ENCODE data around the gene ZNF292. TPM values are rescaled to one million over a fixed set of nuclear protein-coding genes. Genes with fewer than 3 reads are reported as not detected.

The ZNF292 gene
- total and polyA plus RNA-seq, 7 donors = 3.0 to 117 (median 50.7) TPM

GRCh38 chr6:87264481-87264880 is 109.1 kb downstream of the ZNF292 start:
- H3K36me3 ChIP-seq = no peaks in the 10 kb centered on the region
- H3K9me3 ChIP-seq = no peaks in the 10 kb centered on the region
- 97 to 100% methylated on average over 2 of the region's 2 CpGs for WGBS, 2 donors
- no peak overlapping the region for H3K4me3 ChIP-seq
- no peak overlapping the region for H3K27ac ChIP-seq
- intact Hi-C loops (cut with DNase I) = no loop called here
- no peaks in the 10 kb centered on the region for H3K4me1 ChIP-seq
- no peaks in the 10 kb centered on the region for H3K27me3 ChIP-seq
- TF ChIP-seq POLR2A (IDR thresholded peaks at IDR 0.05) = no peak
- no peak for TF ChIP-seq POLR2AphosphoS5 (IDR thresholded peaks at IDR 0.05)
- TF ChIP-seq EP300 (IDR thresholded peaks at IDR 0.05) = no peak
- TF ChIP-seq, protein P1, sequence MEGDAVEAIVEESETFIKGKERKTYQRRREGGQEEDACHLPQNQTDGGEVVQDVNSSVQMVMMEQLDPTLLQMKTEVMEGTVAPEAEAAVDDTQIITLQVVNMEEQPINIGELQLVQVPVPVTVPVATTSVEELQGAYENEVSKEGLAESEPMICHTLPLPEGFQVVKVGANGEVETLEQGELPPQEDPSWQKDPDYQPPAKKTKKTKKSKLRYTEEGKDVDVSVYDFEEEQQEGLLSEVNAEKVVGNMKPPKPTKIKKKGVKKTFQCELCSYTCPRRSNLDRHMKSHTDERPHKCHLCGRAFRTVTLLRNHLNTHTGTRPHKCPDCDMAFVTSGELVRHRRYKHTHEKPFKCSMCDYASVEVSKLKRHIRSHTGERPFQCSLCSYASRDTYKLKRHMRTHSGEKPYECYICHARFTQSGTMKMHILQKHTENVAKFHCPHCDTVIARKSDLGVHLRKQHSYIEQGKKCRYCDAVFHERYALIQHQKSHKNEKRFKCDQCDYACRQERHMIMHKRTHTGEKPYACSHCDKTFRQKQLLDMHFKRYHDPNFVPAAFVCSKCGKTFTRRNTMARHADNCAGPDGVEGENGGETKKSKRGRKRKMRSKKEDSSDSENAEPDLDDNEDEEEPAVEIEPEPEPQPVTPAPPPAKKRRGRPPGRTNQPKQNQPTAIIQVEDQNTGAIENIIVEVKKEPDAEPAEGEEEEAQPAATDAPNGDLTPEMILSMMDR (IDR thresholded peaks at IDR 0.05) = no peak
- DNase-seq = no peak

- intact Hi-C loops (cut with DNase I) = no loop called here
- H3K27me3 ChIP-seq = no peaks in the 10 kb centered on the region
- no peak for DNase-seq
- H3K4me1 ChIP-seq = peaks cover 0 to 24% (median 9%) of the 10 kb centered on the region in 4 donors
- H3K9me3 ChIP-seq = no peaks in the 10 kb centered on the region
- no peak overlapping the region for H3K4me3 ChIP-seq
- H3K36me3 ChIP-seq = no peaks in the 10 kb centered on the region
- H3K27ac ChIP-seq = peak overlapping the region in 3 of 4 donors; percentile 19 to 51 (median 23)
- TF ChIP-seq, protein P1 (IDR thresholded peaks at IDR 0.05) = no peak
- TF ChIP-seq POLR2AphosphoS5 (IDR thresholded peaks at IDR 0.05) (no peak), POLR2A (IDR thresholded peaks at IDR 0.05) (no peak), EP300 (IDR thresholded peaks at IDR 0.05) (no peak)
- 86 to 92% methylated on average over 7 of the region's 7 CpGs for WGBS, 2 donors
Measured at GRCh38 chr6:87274660-87275274, 119.4 kb downstream of the ZNF292 start.

DNA sequence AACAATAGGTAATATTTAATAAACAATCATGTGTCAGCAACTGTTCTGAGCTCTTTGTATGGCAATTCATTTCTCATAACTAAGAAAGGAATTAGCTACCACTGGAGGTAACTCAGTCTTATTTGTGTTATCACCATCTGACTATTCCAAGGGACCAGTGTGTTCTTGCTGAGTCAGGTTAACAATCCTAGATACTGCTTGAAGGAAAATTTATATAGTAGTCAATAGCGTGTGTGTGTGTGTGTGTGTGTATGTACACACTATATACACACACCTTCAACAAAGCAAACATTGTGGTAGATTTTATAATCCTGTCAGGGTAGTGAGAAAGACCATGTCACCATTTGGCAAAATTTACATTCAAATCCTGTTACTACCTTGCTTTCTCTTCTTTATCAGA is 121.3 kb downstream of the ZNF292 start:
- TF ChIP-seq POLR2A (IDR thresholded peaks at IDR 0.05) (no peak), EP300 (IDR thresholded peaks at IDR 0.05) (no peak), POLR2AphosphoS5 (IDR thresholded peaks at IDR 0.05) (no peak)
- TF ChIP-seq, protein P1 (IDR thresholded peaks at IDR 0.05) = no peak
- Histone ChIP-seq H3K4me3 (no peak overlapping the region), H3K4me1 (peaks cover 0 to 24% (median 9%) of the 10 kb centered on the region in 4 donors), H3K9me3 (no peaks in the 10 kb centered on the region), H3K27ac (peak overlapping the region in 1 of 4 donors; percentile 8), H3K36me3 (no peaks in the 10 kb centered on the region), H3K27me3 (no peaks in the 10 kb centered on the region)
- intact Hi-C loops (cut with DNase I) = no loop called here
- no peak for DNase-seq
- WGBS, 2 donors = 21 to 62% methylated on average over 1 of the region's 1 CpG

DNA sequence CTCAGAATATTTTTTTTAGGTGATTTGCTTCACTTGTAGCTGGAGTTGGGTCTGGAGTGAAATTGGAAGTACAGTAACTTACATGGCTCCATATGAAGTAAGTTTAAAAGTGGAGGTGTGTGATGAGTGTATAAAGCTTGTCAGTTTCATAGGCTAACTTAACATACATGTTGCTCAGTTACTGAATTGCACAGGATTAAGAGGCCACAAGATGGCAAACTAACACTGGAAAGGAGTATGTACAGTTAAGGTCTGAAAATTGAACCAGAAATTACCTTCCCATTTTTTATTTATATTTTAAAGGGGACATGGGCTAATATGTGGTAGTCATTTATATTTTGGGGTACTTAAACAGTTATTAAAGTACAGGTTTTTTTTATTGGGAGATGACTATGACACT is 121.8 kb downstream of the ZNF292 start:
- H3K27ac ChIP-seq = no peak overlapping the region
- no peaks in the 10 kb centered on the region for H3K27me3 ChIP-seq
- DNase-seq = no peak
- H3K9me3 ChIP-seq = no peaks in the 10 kb centered on the region
- intact Hi-C loops (cut with DNase I) = no loop called here
- TF ChIP-seq EP300 (IDR thresholded peaks at IDR 0.05) (no peak), POLR2A (IDR thresholded peaks at IDR 0.05) (no peak), POLR2AphosphoS5 (IDR thresholded peaks at IDR 0.05) (no peak)
- TF ChIP-seq, protein P1 (IDR thresholded peaks at IDR 0.05) = no peak
- peaks cover 0 to 24% (median 9%) of the 10 kb centered on the region in 4 donors for H3K4me1 ChIP-seq
- no peaks in the 10 kb centered on the region for H3K36me3 ChIP-seq
- H3K4me3 ChIP-seq = no peak overlapping the region

DNA sequence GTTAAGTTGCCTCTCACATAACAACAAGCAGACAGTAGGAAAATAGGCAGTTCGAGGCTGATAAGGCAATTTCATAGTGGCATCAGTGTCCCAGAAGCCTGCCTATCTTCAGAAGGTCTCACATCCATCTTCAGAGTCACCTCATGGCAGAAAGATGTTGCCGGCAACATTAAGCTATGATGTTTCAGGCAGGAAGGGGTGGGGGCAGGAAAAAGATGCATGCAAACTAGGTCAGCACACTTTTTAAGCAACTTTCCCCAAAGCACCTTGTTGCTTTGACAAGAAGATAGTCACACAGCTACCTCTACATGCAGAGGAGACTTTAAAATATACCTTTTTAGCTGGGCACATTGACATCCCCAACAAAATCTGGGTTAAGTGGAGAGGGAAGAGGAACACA is 123.8 kb downstream of the ZNF292 start:
- no peak overlapping the region for H3K4me3 ChIP-seq
- H3K27ac ChIP-seq = no peak overlapping the region
- DNase-seq = no peak
- H3K9me3 ChIP-seq = no peaks in the 10 kb centered on the region
- intact Hi-C loops (cut with DNase I) = no loop called here
- no peaks in the 10 kb centered on the region for H3K36me3 ChIP-seq
- TF ChIP-seq EP300 (IDR thresholded peaks at IDR 0.05) (no peak), POLR2A (IDR thresholded peaks at IDR 0.05) (no peak), POLR2AphosphoS5 (IDR thresholded peaks at IDR 0.05) (no peak)
- TF ChIP-seq, protein P1 (IDR thresholded peaks at IDR 0.05) = no peak
- no peaks in the 10 kb centered on the region for H3K27me3 ChIP-seq
- peaks cover 0 to 23% (median 9%) of the 10 kb centered on the region in 4 donors for H3K4me1 ChIP-seq
- WGBS, 2 donors = 57 to 59% methylated on average over 2 of the region's 2 CpGs

Measured in sigmoid colon (tissue), 7 donors.